Endothelial cell of umbilical vein (primary cell): ENCODE measurements around the gene PHACTR1. TPM values are rescaled to one million over a fixed set of nuclear protein-coding genes. Genes with fewer than 3 reads are reported as not detected.

Experiments
- BruUV-seq: library from RNA; stranded (reverse); fragments of 400-500 nt; replicated peaks from 2 replicates; lab custom pipeline; 2021; lab: Mats Ljungman, UMichigan
- CTCF ChIA-PET: fragments of 300-600, 350-600 bp; sonication (Branson Sonifier 250); formaldehyde crosslinking; loops from one replicate; lab custom pipeline; 2021; ENCODE audit warnings: antibody characterized with exemption, inconsistent platforms; lab: Charles Lee
- POLR2A ChIA-PET: fragments of 300-600, 350-600 bp; sonication (Branson Sonifier 250); formaldehyde crosslinking; loops from one replicate; lab custom pipeline; 2021; ENCODE audit warnings: antibody characterized with exemption, inconsistent platforms; lab: Charles Lee
- DNase-seq: peaks from one replicate; pipeline ENCODE4 v3.0.0-alpha.2; 2011; ENCODE audit warnings: low read depth, low spot score
- FAIRE-seq: peaks from 2 replicates; lab custom pipeline; 2011; peaks lifted over from hg19 to GRCh38; lab: Jason Lieb, UNC
- H2AFZ ChIP-seq: 2 replicates; pipeline ENCODE4 v1.6.0; 2012; ENCODE audit warnings: low read depth, low read length, control low read depth, inconsistent platforms
- H3K27ac ChIP-seq: 2 replicates; pipeline ENCODE4 v1.5.1; 2011; ENCODE audit warnings: low read depth, mild to moderate bottlenecking, control low read depth, low read length, moderate library complexity; ENCODE audit not compliant: insufficient read depth
- H3K27me3 ChIP-seq, 2 experiments: 2 replicates each; pipeline versions ENCODE4 v1.6.0 to v1.6.1; 2011; ENCODE audit warnings: low read length in 2 of 2, mixed read lengths in 1 of 2; ENCODE audit not compliant: control insufficient read depth in 2 of 2, insufficient read depth in 2 of 2
- H3K36me3 ChIP-seq, 2 experiments: 2 replicates in 1 of 2; 3 replicates in 1 of 2; pipeline ENCODE4 v1.5.1; 2011; ENCODE audit warnings: low read length in 2 of 2, mild to moderate bottlenecking in 1 of 2, moderate library complexity in 1 of 2; ENCODE audit not compliant: control insufficient read depth in 2 of 2, insufficient read depth in 2 of 2; ENCODE audit errors: extremely low read depth in 1 of 2
- H3K4me1 ChIP-seq: 3 replicates; pipeline ENCODE4 v1.5.1; 2011; ENCODE audit warnings: mild to moderate bottlenecking, low read length; ENCODE audit not compliant: control insufficient read depth, insufficient read depth; ENCODE audit errors: extremely low read depth
- H3K4me2 ChIP-seq: 2 replicates; pipeline ENCODE4 v1.6.1; 2011; ENCODE audit warnings: low read length, control low read depth, mixed read lengths; ENCODE audit not compliant: insufficient read depth
- H3K4me3 ChIP-seq, 3 experiments: fragments of 200-600 bp in 1 of 3; sonication (generic), shearing (Covaris generic) in 1 of 3; replicated peaks in 1 of 3; 2 replicates each; pipeline ENCODE4 v1.5.1; 2011 to 2016; ENCODE audit warnings: control low read depth in 3 of 3, low read length in 3 of 3, mild to moderate bottlenecking in 2 of 3, inconsistent platforms in 1 of 3, low read depth in 1 of 3, moderate library complexity in 1 of 3; ENCODE audit not compliant: insufficient read depth in 1 of 3
- H3K79me2 ChIP-seq: 2 replicates; pipeline ENCODE4 v1.6.0; 2012; ENCODE audit warnings: low read length, inconsistent platforms; ENCODE audit not compliant: control insufficient read depth, insufficient read depth
- H3K9ac ChIP-seq: replicated peaks from 2 replicates; pipeline ENCODE3; 2011; ENCODE audit warnings: low read length, control low read depth; ENCODE audit not compliant: insufficient read depth; ENCODE audit errors: extremely low read depth
- H3K9me1 ChIP-seq: replicated peaks from 3 replicates; pipeline ENCODE4 v1.6.0; 2011; ENCODE audit warnings: mild to moderate bottlenecking, low read length; ENCODE audit not compliant: control insufficient read depth, insufficient read depth; ENCODE audit errors: extremely low read depth
- H3K9me3 ChIP-seq: replicated peaks from 2 replicates; pipeline ENCODE4 v1.5.1; 2012; ENCODE audit warnings: low read length, inconsistent platforms; ENCODE audit not compliant: control insufficient read depth, insufficient read depth
- H4K20me1 ChIP-seq: replicated peaks from 2 replicates; pipeline ENCODE3; 2011; ENCODE audit warnings: mild to moderate bottlenecking, low read length; ENCODE audit not compliant: control insufficient read depth, insufficient read depth; ENCODE audit errors: extremely low read depth
- EZH2 ChIP-seq: IDR thresholded peaks from 2 replicates; pipeline ENCODE4 v1.6.1; 2012; ENCODE audit warnings: borderline replicate concordance, low read depth, mild to moderate bottlenecking, moderate library complexity, low read length, inconsistent platforms; ENCODE audit not compliant: severe bottlenecking
- FOS ChIP-seq: IDR thresholded peaks from 2 replicates; pipeline ENCODE4 v1.6.1; 2011; ENCODE audit warnings: mild to moderate bottlenecking, low read length, moderate library complexity, borderline replicate concordance; ENCODE audit not compliant: insufficient read depth
- GATA2 ChIP-seq: IDR thresholded peaks from 2 replicates; pipeline ENCODE4 v1.7.0; 2011; ENCODE audit warnings: low read depth, mild to moderate bottlenecking, moderate library complexity, mixed read lengths, low read length; ENCODE audit not compliant: insufficient read length, insufficient read depth
- JUN ChIP-seq: IDR thresholded peaks from 2 replicates; pipeline ENCODE4 v1.6.1; 2011; ENCODE audit warnings: borderline replicate concordance, low read depth; ENCODE audit not compliant: insufficient read length, insufficient read depth
- MYC ChIP-seq: IDR thresholded peaks from one replicate; pipeline ENCODE4 v1.6.1; 2011; ENCODE audit warnings: mild to moderate bottlenecking, low read depth, low read length
- POLR2A ChIP-seq: IDR thresholded peaks from 2 replicates; pipeline ENCODE4 v1.6.1; 2012; ENCODE audit warnings: low read depth, mild to moderate bottlenecking, control low read depth, low read length
- POLR2AphosphoS5 ChIP-seq: IDR thresholded peaks from 2 replicates; pipeline ENCODE4 v1.6.1; 2012; ENCODE audit warnings: low read depth, mild to moderate bottlenecking, control low read depth, low read length, moderate library complexity; ENCODE audit not compliant: insufficient read depth
- dilution Hi-C: fragments of 300-500 bp; cut with MboI; formaldehyde crosslinking; loops from one replicate; pipeline ENCODE4 v1.15.0; 2019; ENCODE audit warnings: low sequenced_read_pairs; ENCODE audit not compliant: extremely low pct_ligation_motif_present
- intact Hi-C: fragments of 100-400 bp; cut with micrococcal nuclease; formaldehyde crosslinking; loops from one replicate; pipeline ENCODE4 v1.10.0; 2022
- polyA plus RNA-seq, 4 experiments: library from polyadenylated mRNA; depleted of rRNA in 3 of 4; stranded (reverse) in 3 of 4; unstranded in 1 of 4; fragments of >200 nt; gene quantifications; 2 replicates each; pipeline versions ENCODE4 v1.2.1 to v1.2.3, GENCODE V29; 2011 to 2012; ENCODE audit warnings: missing spikeins in 1 of 4
- total RNA-seq: library from RNA; stranded (reverse); gene quantifications from 2 replicates; pipeline ENCODE4 v1.2.3, GENCODE V29; 2021
- TF ChIP-seq, protein P1 (sequence below), 2 donors: IDR thresholded peaks; 1 replicate in 1 of 2; 2 replicates in 1 of 2; pipeline ENCODE4 v1.5.1; 2011; ENCODE audit warnings: low read length in 2 of 2, mild to moderate bottlenecking in 2 of 2, moderate library complexity in 2 of 2, control low read depth in 1 of 2, inconsistent platforms in 1 of 2, low read depth in 1 of 2; ENCODE audit not compliant: insufficient read depth in 1 of 2; ENCODE audit errors: extremely low read depth in 1 of 2
- TF ChIP-seq, protein P2 (sequence below): IDR thresholded peaks from 2 replicates; pipeline ENCODE4 v1.6.1; 2011; ENCODE audit not compliant: insufficient read depth, insufficient read length

PHACTR1 gene
- total and polyA plus RNA-seq, 2 donors (not counting 3 experiments of a cell fraction or from before 2014, with no cell fraction given): 2.4 to 23.2 TPM

DNA sequence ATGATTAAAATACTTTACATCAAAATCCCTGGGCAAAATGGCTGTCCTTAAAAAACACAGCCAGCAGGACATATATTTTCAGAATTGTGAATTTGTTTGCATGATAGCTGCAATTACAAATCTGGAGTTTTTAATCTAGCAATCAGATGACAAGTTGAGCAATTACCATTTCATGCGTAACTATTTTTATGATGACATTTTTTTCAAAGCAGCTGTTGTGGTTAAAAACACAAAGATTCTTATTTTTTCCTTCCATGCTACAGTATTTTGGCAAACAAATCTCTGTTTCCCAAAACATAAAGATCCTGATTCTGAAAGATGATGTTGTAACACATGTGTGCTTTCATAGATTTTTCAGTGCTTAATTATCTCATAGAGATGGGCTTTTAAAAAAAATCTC, 90.2 kb downstream of the PHACTR1 start:
- Histone ChIP-seq H3K27ac (no peak overlapping the region), H3K4me3 (no peak overlapping the region), H3K36me3 (no peaks in the 10 kb centered on the region), H3K4me1 (no peaks in the 10 kb centered on the region), H3K9me3 (no peaks in the 10 kb centered on the region), H3K79me2 (no peaks in the 10 kb centered on the region), H3K27me3 (peaks cover 0 to 3% of the 10 kb centered on the region in 2 experiments), H2AFZ (no peak overlapping the region), H3K4me2 (no peak overlapping the region), H4K20me1 (no peaks in the 10 kb centered on the region), H3K9me1 (no peaks in the 10 kb centered on the region), H3K9ac (no peak overlapping the region)
- TF ChIP-seq GATA2 (no peak), POLR2AphosphoS5 (no peak), JUN (no peak), EZH2 (no peak), POLR2A (no peak), MYC (no peak), FOS (no peak)
- TF ChIP-seq, protein P1, sequence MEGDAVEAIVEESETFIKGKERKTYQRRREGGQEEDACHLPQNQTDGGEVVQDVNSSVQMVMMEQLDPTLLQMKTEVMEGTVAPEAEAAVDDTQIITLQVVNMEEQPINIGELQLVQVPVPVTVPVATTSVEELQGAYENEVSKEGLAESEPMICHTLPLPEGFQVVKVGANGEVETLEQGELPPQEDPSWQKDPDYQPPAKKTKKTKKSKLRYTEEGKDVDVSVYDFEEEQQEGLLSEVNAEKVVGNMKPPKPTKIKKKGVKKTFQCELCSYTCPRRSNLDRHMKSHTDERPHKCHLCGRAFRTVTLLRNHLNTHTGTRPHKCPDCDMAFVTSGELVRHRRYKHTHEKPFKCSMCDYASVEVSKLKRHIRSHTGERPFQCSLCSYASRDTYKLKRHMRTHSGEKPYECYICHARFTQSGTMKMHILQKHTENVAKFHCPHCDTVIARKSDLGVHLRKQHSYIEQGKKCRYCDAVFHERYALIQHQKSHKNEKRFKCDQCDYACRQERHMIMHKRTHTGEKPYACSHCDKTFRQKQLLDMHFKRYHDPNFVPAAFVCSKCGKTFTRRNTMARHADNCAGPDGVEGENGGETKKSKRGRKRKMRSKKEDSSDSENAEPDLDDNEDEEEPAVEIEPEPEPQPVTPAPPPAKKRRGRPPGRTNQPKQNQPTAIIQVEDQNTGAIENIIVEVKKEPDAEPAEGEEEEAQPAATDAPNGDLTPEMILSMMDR (IDR thresholded peaks at IDR 0.05; ENCODE audit: extremely low read depth in 1 of 2, insufficient read depth in 1 of 2, low read depth in 1 of 2, low read length in 2 of 2): no peak
- TF ChIP-seq, protein P2, sequence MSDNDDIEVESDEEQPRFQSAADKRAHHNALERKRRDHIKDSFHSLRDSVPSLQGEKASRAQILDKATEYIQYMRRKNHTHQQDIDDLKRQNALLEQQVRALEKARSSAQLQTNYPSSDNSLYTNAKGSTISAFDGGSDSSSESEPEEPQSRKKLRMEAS: no peak
- FAIRE-seq: no peak
- ChIA-PET CTCF (interaction anchor here (0.6 to 1.4 kb wide), 2 partner anchors 9 to 603 kb away, joined by 3 to 4 read pairs; no protein-coding TSS in a partner anchor), POLR2A (no interaction called here)
- dilution Hi-C loops (no loop called here), intact Hi-C loops (no loop called here)
- no TSS peak for BruUV-seq
- DNase-seq: no peak
